Measurements from ENCODE around the gene SMIM10L2A.
"Not testable (repeated sequence)": the region's sequence is repeated elsewhere in the genome, so short reads cannot be mapped to it uniquely, and the experiment has no call there.

Gene SMIM10L2A

DNA sequence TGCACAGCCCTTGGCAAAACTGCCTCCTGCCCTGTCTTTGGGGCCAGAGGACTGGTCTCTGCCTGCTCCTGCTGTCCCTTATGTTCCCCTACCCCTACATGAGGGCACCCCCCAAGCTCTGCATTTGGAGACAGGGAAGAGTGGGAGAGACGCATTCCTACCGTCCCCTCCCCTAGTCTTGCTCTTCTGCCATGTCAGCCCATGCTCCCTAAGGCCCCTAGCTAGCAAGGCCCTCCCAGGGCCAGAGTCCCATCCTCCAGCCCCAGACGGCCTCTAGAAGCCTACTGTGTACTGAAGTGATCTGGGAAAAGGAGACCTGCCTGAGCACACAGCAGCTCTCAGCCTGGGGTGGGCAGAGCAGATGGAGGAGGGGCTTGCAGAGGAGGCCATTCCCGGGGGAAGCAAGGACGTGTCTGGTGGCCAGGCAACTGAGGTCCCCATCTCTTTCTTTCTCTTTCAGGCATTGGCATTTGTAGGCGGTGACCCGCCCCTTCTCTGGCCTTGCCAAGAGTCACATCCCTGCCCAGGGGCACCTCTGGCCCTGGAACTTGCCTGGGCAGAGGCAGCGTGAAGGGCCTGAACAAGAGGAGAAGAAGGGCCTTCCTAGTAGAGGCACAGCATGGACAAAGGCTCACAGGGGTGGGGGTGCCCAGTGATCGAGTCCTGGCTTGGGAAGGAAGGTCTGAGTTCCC is 1.6 kb downstream of the SMIM10L2A start:
- not testable (repeated sequence) for DNase-seq (ENCODE audit: low read depth)

DNA sequence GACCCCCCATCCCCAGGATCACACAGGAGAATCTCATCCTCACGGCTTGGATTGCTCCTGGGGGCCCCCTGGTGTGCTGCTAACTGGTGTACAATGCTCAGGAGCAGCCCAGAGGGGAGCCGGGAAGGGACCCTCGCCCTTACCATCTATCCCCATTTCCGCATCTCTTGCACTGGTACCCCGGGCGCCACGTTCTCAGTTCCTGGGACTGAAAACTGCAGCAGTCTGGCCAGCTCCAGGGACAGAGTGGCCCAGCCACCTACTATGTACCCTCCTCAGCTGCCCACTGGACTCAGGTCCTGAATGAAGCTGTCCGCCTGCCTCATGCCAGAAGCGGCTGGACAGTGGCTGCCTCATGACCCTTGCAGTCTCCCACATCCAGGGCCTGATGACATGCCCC is 2.7 kb downstream of the SMIM10L2A start:
- no peak for DNase-seq (ENCODE audit: low read depth)

DNA sequence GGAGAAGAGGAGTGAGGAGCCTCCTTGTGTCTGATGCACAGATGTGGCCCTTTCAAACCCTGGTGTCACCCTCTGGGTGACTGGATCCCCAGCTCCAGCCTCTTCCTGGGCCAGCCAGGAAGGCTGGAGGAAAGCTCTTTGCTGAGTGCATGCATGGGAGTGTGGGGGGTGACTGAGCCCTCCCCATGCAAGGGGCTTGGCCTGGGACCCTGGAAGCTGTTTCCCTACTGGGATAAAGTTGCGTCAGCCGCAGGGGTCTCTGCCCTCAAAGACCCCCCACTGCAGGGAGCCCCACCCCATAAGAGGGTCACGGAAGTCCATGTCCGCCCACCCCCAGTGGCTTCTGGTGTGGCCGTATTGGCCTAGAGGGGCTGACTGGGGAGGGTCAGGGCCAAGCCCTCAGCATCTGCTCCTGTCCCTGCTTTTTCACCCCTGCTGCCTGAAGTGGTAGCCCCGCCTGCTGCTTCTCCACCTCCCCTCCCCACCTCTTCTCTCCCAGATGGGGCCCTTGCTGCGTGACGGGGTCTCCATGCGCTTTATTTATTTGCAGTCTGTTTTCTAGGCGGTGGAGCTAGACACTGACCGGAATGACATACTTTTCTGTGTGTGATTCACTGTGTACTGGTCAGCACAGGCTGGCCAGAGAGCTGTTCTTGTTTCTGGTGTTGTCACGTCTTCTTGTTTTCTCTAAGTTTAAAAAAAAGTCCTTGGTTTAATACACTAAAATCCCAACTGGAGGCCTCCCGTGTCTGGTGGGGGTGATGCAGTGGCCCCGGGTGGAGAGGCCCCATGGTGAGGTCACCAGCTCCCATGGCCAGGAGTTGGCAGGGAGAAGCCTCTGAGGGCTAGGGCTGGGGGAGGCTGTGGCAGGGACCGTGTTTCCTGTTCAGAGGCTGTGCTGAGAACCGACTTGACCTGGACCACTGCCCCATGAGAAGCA is 3.6 kb downstream of the SMIM10L2A start:
- DNase-seq (ENCODE audit: low read depth) = no peak

DNA sequence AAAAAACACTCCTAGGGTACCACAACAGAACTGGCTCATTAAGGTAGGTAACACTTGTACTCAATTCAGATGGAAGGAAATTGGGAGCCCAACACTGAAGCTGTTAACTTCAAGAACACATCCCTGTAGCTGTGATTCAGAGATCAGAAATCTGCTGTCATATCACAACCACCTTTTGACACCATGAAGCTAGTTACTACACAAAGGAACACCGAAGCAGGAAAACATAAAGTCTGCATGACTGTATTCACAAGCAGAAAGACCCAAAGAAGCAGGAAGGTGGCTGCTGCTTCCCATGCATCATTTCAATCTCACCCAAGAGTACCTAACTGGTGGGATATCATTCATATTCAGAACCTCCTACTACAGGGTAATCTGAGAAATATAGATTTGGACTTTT is 7.7 kb downstream of the SMIM10L2A start:
- no peak for DNase-seq (ENCODE audit: low read depth)

DNA sequence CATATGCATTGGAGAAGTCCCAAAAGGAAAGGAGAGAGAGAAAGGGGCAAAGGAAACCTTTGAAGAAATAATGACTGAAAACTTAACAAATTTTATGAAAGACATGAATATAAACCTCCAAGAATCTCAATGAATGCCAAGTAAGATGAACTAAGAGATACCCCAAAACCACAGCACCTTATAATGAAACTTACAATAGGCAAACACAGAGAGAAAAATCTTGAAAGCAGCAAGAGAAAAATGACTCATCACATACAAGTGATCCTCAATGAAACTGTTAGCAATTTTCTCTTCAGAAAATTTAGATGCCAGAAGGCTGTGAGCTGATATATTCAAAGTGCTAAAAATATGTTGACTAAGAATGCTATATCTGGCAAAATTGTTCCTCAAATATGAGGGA is 10.1 kb downstream of the SMIM10L2A start:
- DNase-seq (ENCODE audit: low read depth) = no peak

DNA sequence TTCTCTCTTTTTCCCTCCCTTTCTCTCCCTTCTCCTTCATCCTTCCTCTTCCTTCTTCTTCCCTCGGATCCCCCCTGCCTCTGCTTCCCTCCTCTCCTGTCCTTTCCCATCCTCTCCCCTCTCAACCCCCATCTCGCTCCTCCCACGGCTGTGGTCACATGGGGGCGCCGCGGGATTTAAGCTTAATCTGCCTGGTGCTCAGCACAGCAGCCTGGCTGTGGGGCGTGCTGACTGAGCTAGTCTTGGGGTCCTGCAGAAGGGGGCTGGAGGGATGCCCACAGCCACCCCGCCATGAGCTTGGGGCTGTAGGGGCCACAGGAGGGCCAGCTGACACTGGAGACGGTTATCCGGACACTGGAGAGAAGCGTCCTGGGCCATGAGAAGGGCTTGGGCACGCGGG is 10.7 kb downstream of the SMIM10L2A start:
- no peak for DNase-seq (ENCODE audit: low read depth)

DNA sequence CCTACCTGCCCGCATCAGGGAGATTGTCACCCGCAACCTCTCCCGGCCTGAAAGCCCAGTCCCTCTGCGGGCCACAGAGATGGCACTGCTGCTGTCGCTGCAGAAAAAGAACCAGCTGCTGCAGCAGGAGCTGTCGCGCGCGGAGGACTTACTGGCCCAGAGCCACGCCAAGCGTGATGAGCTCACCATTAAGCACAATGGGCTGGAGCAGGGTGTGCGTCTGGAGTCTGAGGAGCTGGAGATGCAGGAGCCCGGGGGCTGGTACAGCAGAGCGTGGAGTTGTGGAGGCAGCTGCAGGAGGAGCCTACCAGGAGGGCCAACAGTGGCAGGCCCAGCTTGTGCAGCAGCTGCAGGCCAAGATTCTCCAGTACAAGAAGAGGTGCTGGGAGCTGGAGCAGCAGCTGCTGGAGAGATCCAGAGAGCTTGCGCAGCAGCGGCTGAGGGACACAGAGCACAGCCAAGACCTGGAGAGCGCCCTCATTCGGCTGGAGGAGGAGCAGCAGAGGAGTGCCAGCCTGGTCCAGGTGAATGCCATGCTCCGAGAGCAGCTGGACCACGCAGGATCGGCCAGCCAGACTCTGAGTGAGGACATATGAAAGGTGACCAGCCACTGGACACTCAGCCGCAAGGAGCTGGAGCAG is 11.3 kb downstream of the SMIM10L2A start:
- no peak for DNase-seq (ENCODE audit: low read depth)

DNA sequence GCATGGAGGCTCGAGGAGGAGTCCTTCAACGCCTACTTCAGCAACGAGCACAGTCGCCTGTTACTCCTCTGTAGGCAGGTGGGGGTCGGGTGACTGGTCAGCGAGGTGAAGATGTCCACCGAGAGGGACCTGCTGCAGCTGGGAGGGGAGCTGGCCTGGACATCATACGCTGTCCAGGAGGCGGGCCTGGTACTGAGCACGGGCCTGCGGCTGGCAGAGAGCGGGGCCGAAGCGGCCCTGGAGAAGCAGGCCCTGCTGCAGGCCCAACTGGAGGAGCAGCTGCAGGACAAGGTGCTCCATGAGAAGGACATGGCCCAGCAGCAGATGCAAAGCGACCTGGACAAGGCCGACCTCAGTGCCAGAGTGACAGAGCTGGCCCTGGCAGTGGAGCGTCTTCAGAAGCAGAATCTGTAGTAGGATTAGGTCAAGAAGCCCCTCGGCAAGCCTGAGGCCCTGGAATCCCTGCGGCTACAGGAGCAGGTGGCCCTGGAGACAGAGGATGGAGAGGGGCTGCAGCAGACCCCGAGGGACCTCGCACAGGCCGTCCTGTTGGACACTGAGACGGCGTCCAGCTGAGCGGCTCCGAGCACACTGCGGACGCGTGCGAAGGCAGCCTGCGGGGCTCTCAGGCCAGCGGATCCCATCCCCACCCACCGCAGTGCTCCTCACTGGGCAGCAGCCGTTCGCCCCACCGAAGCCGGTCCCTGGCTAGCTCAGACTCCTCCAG is 11.9 kb downstream of the SMIM10L2A start:
- no peak for DNase-seq (ENCODE audit: low read depth)

DNA sequence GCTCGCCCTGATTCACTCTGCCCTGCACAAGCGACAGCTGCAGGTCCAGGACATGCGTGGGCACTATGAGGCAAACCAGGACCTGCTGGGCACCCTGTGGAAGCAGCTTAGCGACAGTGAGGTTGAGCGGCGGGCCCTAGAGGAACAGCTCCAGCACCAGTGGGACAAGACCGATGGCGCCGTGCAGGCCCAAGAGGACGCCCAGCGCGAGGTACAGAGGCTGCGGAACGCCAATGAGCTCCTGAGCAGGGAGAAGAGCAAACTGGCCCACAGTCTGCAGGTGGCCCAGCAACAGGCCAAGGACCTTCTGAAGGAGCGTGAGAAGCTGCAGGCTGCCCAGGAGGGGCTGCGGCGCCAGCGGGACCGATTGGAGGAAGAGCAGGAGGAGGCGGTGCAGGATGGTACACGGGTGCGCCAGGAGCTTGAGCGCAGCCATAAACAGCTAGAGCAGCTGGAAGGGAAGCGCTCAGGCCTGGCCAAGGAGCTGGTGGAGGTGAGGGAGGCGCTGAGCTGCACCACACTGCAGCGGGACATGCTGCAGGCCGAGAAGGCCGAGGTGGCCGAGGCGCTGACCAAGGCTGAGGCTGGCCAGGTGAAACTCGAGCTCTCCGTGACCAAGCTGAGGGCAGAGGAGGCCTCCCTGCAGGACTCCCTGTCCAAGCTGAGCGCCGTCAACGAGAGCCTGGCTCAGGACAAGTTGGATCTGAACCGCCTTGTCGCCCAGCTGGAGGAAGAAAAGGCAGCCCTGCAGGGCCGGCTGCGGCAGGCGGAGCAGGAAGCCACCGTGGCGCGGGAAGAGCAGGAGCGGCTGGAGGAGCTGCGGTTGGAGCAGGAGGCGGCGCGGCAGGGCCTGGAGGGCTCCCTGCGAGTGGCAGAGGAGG is 12.8 kb downstream of the SMIM10L2A start:
- DNase-seq (ENCODE audit: low read depth) = no peak

DNA sequence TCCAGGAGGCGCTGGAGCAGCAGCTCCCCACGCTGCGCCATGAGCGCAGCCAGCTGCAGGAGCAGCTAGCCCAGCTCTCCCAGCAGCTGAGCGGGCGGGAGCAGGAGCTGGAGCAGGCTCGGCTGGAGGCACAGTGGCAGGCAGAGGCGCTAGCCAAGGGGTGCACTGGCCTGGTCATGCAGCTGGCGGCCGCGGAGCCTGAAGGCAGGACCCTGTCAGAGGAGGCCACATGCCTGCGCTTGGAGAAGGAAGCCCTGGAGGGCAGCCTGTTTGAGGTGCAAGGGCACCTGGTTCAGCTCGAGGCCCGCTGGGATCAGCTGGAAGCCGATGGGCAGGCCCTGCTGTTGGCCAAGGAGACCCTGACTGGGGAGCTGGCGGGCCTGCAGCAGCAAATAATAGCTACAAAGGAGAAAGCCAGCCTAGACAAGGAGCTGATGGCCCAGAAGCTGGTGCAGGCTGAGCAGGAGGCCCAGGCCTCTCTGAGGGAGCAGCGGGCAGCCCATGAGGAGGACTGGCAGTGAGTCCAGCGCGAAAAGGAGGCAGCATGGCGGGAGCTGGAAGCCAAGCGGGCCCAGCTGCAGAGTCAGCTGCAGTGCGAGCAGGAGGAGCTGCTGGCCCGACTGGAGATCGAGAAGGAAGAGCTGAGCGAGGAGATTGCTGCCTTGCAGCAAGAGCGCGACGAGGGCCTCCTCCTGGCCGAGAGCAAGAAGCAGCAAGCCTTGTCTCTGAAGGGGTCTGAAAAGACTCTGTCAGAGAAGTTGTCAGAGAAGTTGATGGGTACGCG is 13.6 kb downstream of the SMIM10L2A start:
- no peak for DNase-seq (ENCODE audit: low read depth)

DNA sequence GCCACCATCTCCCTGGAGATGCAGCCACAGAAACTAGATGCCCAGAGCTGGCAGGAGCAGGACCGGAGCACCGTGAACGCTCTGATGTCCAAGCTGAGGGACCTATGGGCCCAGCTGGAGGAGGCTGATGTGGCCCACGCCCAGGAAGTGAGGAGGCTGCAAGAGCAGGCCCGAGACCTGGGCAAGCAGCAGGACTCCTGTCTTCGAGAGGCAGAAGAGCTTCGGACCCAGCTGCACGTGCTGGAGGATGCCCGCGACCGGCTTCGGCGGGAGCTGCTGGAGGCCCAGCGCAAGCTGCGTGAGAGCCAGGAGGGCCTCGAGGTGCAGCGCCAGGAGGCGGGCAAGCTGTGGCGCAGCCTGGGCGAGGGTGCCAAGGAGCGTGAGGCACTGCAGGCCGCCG is 14.2 kb downstream of the SMIM10L2A start:
- no peak for DNase-seq (ENCODE audit: low read depth)

DNA sequence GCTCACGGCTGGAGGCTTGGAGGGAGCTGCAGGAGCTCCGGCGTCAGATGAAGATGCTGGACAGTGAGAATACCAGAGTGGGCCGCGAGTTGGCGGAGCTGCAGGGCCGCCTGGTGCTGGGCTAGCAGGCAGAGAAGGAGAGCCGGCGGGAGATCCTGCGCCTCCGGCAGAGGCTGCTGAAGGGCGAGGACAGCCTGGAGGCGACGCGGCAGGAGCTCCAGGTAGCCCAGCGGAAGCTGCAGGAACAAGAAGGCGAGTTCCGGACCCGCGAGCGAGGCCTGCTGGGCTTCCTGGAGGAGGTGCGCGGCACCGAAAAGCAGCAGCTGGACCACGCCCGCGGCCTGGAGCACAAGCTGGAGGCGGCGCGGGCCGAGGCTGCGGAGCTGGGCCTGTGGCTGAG is 14.7 kb downstream of the SMIM10L2A start:
- DNase-seq (ENCODE audit: low read depth) = no peak

DNA sequence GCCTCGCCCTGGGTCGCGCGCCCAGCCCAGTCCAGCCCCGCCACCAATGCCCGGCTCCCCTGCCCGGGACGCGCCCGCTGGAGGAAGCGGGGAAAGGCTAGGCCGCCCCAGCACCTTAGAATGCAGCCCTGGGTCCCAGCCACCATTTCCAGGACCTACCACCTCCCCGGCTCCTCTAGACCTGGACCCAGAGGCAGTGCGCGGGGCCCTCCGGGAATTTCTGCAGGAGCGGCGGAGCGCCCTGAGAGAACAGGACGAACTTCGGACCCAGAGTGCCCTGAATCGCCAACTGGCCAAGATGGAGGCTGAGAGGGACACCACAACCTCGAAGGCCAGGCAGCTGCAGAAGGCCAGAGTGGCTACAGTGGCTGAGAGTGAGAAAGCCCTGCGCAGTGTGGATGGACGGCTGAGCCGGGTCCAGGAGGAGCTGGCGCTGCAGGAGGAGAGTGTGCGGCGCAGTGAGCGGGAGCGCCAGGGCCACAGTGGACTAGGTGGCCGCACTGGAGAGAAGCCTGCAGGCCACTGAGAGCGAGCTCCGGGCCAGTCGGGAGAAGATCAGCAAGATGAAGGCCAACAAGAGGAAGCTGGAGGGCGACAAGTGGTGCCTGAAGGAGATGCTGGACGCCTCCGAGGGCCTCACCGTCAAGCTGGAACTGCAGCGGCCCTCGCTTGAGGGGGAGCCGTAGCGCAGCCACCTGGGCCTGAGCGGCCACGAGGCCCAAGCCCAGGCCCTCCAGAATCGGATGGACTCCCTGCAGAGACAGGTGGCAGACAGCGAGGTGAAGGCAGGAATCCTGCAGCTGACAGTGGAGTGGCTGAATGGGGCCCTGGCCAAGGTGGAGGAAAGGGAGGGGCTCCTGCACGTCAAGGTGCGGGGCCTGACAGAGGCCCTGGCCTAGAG is 15.5 kb downstream of the SMIM10L2A start:
- no peak for DNase-seq (ENCODE audit: low read depth)

DNA sequence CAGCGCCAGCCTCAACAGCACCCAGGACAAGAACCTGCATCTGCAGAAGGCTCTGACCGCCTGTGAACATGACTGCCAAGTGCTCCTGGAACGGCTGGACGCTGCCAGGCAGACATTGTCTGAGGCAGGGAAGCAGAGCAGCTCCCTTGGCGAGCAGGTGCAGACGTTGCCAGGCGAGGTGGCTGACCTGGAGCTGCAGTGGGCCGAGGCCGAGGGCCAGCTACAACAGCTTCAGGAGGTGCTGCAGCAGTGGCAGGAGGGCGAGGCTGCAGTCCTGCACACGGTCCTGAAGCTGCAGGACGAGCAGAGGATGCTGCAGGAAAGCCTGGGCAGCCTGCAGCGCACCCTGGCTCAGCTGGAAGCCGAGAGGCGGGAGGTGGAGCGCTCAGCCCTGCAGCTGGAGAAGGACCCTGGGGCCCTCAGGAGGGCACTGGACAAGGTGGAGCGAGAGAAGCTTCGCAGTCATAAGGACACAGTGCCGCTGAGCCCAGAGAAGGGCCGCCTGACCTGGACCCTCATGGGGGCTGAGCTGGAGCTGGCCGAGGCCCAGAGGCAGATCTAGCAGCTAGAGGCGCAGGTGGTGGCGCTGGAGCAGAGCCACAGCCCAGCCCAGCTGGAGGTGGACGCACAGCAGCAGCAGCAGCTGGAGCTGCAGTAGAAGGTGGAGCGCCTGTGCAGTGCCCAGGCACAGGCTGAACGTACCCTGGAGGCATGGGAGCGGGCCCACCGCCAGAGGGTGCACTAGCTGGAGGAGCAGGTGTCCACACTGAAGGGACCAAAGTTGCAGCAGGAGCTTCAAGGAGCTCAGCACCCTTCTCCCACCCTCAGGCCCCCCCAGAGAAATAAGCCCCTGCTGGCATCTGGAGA is 16.4 kb downstream of the SMIM10L2A start:
- DNase-seq (ENCODE audit: low read depth) = no peak

DNA sequence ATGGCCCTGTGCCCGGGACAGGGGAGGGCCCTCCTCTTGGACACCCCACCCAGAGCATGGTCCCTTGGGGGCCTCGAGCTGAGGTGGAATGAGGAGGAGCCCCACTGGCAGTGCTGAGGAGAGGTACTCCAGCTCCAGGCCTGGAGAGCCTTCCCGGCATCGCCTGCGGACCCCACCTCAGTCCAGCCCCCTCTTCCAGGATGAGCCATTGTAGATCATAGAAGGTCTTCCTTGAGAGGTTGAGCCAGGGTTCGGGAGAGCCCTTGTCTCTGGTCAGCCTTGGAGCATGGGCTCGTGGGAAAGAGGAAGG is 16.9 kb downstream of the SMIM10L2A start:
- no peak for DNase-seq (ENCODE audit: low read depth)

DNA sequence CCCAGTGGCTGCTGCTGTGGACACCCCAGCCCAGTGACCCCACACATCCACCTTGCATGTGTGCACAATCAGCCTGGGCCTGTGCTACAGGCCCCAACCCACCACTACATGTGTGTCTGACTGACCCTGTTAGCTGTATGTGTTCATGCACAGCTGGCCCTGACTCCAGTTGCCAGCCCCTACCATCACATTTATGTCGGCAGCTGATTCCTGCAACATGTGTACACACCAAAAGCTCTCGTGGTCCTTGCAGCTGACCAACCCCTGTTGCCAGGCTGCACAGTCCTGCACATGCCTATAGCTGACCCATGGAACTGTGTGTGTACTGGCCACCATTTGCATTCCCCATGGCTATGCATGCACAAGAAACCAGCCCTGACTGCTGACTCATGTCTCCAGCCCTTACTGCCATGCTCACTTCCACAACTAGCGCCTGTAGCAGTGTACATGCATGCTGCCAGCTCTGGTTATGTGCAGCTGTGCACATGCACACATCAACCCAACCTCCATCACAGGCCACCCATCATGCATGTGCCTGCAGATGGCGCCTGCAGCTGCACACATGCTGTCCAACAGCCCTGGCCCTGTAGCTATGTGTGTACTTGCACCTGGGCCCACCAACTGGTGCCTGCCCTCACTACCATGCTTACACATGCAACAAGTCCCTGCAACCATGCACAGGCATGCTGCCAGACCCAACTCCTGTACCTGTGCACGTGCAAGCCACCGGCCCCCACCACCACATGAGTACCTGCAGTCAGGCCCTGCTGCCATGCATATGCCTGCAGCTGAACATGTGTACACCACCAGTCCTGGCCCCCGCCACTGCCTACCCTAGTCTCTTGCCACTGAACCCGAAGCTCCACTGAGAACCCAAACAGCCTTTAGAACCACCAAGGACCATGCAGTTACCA is 28.1 kb downstream of the SMIM10L2A start:
- DNase-seq (ENCODE audit: low read depth) = no peak

DNA sequence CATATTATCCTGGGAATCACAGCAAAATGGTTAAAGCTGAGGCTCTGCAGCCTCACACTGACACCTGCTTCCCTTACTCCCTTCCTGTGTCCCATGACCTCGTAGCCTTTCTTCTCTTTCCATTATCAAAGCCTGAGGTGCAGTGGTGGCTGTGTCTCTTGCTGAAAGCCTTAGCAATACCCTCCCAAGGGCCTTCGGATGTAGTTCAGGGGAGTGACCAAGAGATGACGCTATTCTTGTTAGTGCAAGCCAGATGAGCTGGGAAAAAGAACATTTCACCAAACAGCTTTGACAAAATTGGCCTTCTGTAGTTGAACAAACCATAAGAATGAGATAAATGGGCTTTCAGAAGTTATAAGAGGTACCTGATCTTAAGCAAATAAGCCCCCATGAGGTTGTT is 31.6 kb downstream of the SMIM10L2A start:
- no peak for DNase-seq (ENCODE audit: low read depth)
